GM10248 (cell line): ENCODE measurements around the gene FOXL1.

Experiments used
- CTCF ChIA-PET: fragments of 300-600 bp; sonication (Branson Sonifier 250); formaldehyde crosslinking; extraction: SDS; loops from one replicate; lab custom pipeline; 2021; ENCODE audit warnings: antibody characterized with exemption; lab: Yijun Ruan, JAX
- POLR2A ChIA-PET: fragments of 350-650 bp; sonication (Branson Sonifier 250); formaldehyde crosslinking; extraction: SDS; loops from one replicate; lab custom pipeline; 2020; ENCODE audit warnings: antibody characterized with exemption; lab: Yijun Ruan, JAX
- DNase-seq: peaks from one replicate; pipeline ENCODE4 v3.0.0; 2012; ENCODE audit errors: extremely low spot score
- CTCF ChIP-seq: IDR thresholded peaks from 2 replicates; pipeline ENCODE4 v1.5.1; 2012; ENCODE audit warnings: mild to moderate bottlenecking, low read depth; ENCODE audit errors: extremely low read depth, missing control alignments, control extremely low read depth

FOXL1 gene

DNA sequence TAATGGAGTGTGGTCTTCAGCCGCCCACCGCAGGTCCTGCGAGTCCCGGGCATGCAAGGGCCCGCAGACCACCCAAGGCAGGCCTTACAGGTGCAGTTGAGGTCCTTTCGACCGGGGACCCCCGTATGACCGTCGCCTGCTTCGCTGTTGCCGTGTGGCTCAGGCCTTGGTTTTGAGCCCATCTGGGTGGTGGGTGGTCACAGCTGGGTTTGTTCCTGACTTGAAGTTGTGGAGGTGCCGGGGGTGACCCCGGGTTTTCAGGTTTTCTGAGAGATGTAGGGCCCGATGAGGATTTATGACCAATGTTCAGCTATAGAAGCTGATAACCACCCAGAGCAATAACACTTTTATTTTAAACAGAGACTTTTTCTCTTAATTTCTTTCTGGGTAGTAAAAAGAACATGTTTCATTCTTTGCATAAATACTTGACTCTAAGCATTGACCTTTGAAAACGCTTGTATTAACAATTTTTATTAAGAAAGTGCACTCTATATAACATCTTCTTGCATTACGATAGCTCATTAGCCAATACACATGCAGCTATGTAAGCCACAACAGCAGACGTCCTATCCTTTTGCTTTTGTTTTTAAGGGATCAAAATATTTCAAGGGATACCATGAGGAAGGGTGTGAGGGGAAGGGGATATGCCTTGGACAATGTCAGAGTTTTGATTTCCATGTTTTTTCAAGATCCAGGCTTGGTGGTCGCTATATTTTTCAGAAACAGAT, 1.9 kb downstream of the FOXL1 start:
- TF ChIP-seq CTCF = no peak
- POLR2A ChIA-PET = no interaction called here
- DNase-seq = no peak
- CTCF ChIA-PET = interaction anchor here (1.5 kb wide), 1 partner anchor 15 kb away, joined by 3 read pairs; no protein-coding TSS in a partner anchor

GRCh38 chr16:86580791-86581170, 2.4 kb downstream of the FOXL1 start:
- DNase-seq = no peak
- ChIA-PET CTCF (interaction anchor here (1.5 kb wide), 1 partner anchor 16 kb away, joined by 3 read pairs; no protein-coding TSS in a partner anchor), POLR2A (no interaction called here)
- no peak for TF ChIP-seq CTCF

GRCh38 chr16:86581458-86581857, 3.1 kb downstream of the FOXL1 start:
- no peak for TF ChIP-seq CTCF
- CTCF ChIA-PET = no interaction called here
- POLR2A ChIA-PET = no interaction called here

DNA sequence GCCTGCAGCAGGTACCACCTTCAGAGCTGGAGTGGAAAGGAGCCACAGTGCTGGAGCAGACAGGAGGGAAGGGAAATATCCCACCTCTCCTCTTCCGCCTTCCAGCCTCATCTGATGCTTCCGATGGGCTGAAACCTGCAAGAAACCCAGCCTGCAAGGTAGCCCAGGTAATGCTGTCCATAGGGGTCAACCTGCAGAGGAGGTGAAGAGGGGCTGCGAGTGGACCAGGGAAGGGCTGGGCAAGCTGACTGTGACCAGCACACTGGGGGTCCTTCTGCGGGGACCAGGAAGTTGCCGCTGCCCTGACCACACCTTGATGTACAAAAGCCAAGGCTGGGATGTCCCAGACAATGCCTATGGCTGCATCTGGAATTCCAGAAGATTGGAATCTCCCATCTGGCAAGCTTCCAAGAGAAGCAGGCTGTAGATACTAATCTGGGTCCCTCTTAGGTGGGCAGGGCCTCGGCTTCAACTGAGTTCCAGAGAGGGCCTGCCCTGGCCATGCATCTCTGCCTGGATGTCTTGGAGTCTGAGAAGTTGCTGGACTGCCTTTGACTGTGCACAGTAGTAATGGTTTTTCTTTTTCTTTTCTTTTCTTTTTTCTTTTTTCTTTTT, 5.8 kb downstream of the FOXL1 start:
- ChIA-PET POLR2A (no interaction called here), CTCF (no interaction called here)
- no peak for TF ChIP-seq CTCF
- DNase-seq = no peak

More at GRCh38 chr16:86581458-86581857, 3.1 kb downstream of the FOXL1 start:
- no peak for DNase-seq

DNA sequence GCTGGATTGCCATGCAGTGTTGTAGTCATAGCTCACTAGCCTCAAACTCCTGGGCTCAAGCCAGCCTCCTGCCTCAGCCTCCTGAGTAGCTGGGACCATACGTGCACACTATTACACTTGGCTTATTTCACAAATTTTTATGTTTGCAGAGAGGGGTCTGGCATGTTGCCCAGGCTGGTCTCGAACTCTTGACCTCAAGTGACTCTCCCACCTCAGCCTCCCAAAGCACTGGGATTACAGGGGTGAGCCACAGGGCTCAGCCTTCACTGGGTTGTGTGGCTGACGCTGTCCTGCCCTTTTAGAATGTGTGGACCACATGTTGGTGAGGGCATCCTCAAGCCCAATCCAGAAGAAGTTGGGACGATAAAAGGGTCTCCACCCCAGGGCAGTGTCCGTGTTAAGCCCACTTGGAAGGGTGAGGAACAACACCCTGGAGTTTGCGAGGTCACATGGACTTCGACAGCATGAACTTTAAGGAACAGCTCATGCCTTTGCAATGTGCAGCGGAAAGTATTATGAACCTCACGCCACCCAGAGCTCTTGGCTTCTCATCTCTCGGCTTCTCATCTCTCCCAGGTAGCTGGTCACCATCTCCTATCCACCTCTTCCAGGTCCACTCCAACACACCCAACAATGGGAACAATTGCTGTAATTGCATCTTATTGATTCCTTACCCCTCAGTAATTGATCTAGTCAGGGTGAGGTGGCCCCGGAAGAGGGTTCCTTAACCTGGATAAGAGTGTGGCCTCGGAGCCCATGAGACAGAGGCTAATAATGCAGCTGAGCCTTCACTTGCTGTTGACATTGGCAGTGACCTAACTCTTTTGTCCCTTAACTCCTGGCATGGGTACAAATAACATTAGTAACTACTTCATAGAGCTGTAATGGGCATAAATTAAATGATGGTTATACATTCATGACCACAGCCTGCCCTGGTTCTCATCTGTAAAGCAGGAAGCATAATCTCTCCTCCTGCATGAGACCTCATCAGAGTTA, 6.7 kb downstream of the FOXL1 start:
- no peak for TF ChIP-seq CTCF
- CTCF ChIA-PET = interaction anchor here (1.0 kb wide), 1 partner anchor 15 kb away, joined by 3 read pairs; no protein-coding TSS in a partner anchor
- no peak for DNase-seq
- POLR2A ChIA-PET = no interaction called here

GRCh38 chr16:86585821-86586611, 7.7 kb downstream of the FOXL1 start:
- DNase-seq = no peak
- CTCF ChIA-PET = interaction anchor here (1.0 kb wide), 1 partner anchor 16 kb away, joined by 3 read pairs; no protein-coding TSS in a partner anchor
- POLR2A ChIA-PET = no interaction called here
- TF ChIP-seq CTCF = no peak
